Right lobe of liver (tissue), 6 donors: Measurements from ENCODE around the gene SRM. TPM values are rescaled to one million over a fixed set of nuclear protein-coding genes. Genes with fewer than 3 reads are reported as not detected.
"Not testable (repeated sequence)": the region's sequence is repeated elsewhere in the genome, so short reads cannot be mapped to it uniquely, and the experiment has no call there.

Source experiments
- ATAC-seq, 4 donors: fragments of 200-7000 bp; cut with Tn5 transposase; one replicate each; pipeline ENCODE4 v1.9.1; 2020; ENCODE audit warnings: mild to moderate bottlenecking in 4 of 4, moderate library complexity in 4 of 4
- DNase-seq, 3 donors: peaks; one replicate each; pipeline ENCODE4 v3.0.0-alpha.2; 2020
- H3K27ac ChIP-seq, 3 donors: fragments of 200-600 bp; one replicate each; pipeline ENCODE4 v1.8.0; 2022
- H3K27me3 ChIP-seq, 2 donors: fragments of 200-600 bp; one replicate each; pipeline ENCODE4 v1.8.0; 2022
- H3K36me3 ChIP-seq, 4 donors: fragments of 200-600 bp; sonication (generic) in 1 of 4; one replicate each; pipeline versions ENCODE4 v1.5.1 to v1.8.0; 2017 to 2022; ENCODE audit warnings: control low read depth in 1 of 4
- H3K4me1 ChIP-seq, 4 donors: fragments of 200-600 bp; sonication (generic) in 1 of 4; one replicate each; pipeline versions ENCODE4 v1.5.1 to v1.8.0; 2017 to 2022; ENCODE audit warnings: control low read depth in 1 of 4
- H3K4me3 ChIP-seq, 3 donors: fragments of 200-600 bp; one replicate each; pipeline ENCODE4 v1.8.0; 2022
- H3K9me3 ChIP-seq, 4 donors: fragments of 200-600 bp; sonication (generic) in 1 of 4; one replicate each; pipeline versions ENCODE4 v1.5.1 to v1.8.0; 2017 to 2022; ENCODE audit warnings: control low read depth in 1 of 4
- CTCF ChIP-seq, 4 donors: fragments of 200-600 bp in 3 of 4; fragments of 450-650 bp in 1 of 4; IDR thresholded peaks; one replicate each; pipeline versions ENCODE4 v1.5.1 to v1.8.0; 2016 to 2022; ENCODE audit warnings: antibody characterized with exemption in 4 of 4, mild to moderate bottlenecking in 2 of 4
- POLR2A ChIP-seq: fragments of 450-650 bp; IDR thresholded peaks from one replicate; pipeline ENCODE4 v1.6.1; 2017; ENCODE audit warnings: antibody characterized with exemption, mild to moderate bottlenecking
- WGBS: methylation state at CpG from one replicate; pipeline ENCODE4 v1.1.6; 2018; ENCODE audit warnings: low coverage, low lambda C conversion rate; ENCODE audit not compliant: insufficient coverage; ENCODE audit errors: missing lambda C conversion rate; 5-methylcytosine and 5-hydroxymethylcytosine counted together
- intact Hi-C, 2 donors: fragments of 100-400 bp; cut with DNase I; formaldehyde crosslinking; loops; one replicate each; pipeline versions ENCODE4 v1.11.2 to v1.14.1; 2022
- total RNA-seq, 6 experiments: library from RNA; depleted of rRNA in 2 of 6; stranded (reverse); fragments of >200 nt in 2 of 6; fragmentation: NEBNext Ultra II Directional in 3 of 6; extraction: Animal tissue kit (Norgen Biotek cat#: 25700) in 3 of 6; gene quantifications; one replicate each; pipeline versions ENCODE4 v1.1.0 to v1.2.4, GENCODE V29; 2016 to 2023
- donor health status: DM: no; HTN: yes; CAD: no.
- donor health status: DM: no; HTN: no; CAD: no.
- donor health status: DM: no; HTN: no; CAD: no.
- donor health status: DM: no; HTN: yes; CAD: no.
- donor health status: DM: no; HTN: yes; CAD: no.

The SRM gene
- total RNA-seq, 6 experiments from 2014 or later, result 24.3 to 72.8 (median 31.6) TPM

- ATAC-seq (no peak), DNase-seq (peak in 1 of 3 donors; percentile 23)
- H3K36me3 ChIP-seq, result peaks cover 0 to 53% (median 16%) of the 10 kb centered on the region in 4 donors
- intact Hi-C loops, result no loop called here
- H3K9me3 ChIP-seq, result no peaks in the 10 kb centered on the region
- WGBS, result 89% methylated on average over 12 of the region's 12 CpGs
- no peaks in the 10 kb centered on the region for H3K27me3 ChIP-seq
- no peaks in the 10 kb centered on the region for H3K4me1 ChIP-seq
- H3K27ac ChIP-seq, result no peak overlapping the region
- H3K4me3 ChIP-seq, result no peak overlapping the region
- TF ChIP-seq POLR2A, result no peak
- TF ChIP-seq CTCF (IDR thresholded peaks at IDR 0.05), result no peak
Measured at GRCh38 chr1:11080931-11081330, 21.1 kb upstream of the SRM start.

GRCh38 chr1:11078631-11079030 is 18.8 kb upstream of the SRM start:
- Histone ChIP-seq H3K27ac (no peak overlapping the region), H3K9me3 (no peaks in the 10 kb centered on the region), H3K36me3 (peaks cover 2 to 73% (median 28%) of the 10 kb centered on the region in 4 donors), H3K27me3 (no peaks in the 10 kb centered on the region), H3K4me3 (no peak overlapping the region), H3K4me1 (no peaks in the 10 kb centered on the region)
- TF ChIP-seq POLR2A (no peak), CTCF (IDR thresholded peaks at IDR 0.05) (no peak)
- intact Hi-C loops, result no loop called here
- DNase-seq, result peak in 1 of 3 donors; percentile 17
- 86% methylated on average over 2 of the region's 2 CpGs for WGBS
- ATAC-seq, result no peak

GRCh38 chr1:11073398-11073797 is 13.6 kb upstream of the SRM start:
- H3K27me3 ChIP-seq, ATAC-seq, H3K9me3 ChIP-seq, H3K4me3 ChIP-seq, intact Hi-C loops, H3K4me1 ChIP-seq, H3K27ac ChIP-seq: not testable (repeated sequence)
- DNase-seq, result peak in 1 of 3 donors; percentile 8
- WGBS, result 79% methylated on average over 6 of the region's 7 CpGs
- peaks cover 5 to 78% (median 39%) of the 10 kb centered on the region in 4 donors for H3K36me3 ChIP-seq

- peaks cover 5 to 82% (median 46%) of the 10 kb centered on the region in 4 donors for H3K36me3 ChIP-seq
- H3K27me3 ChIP-seq, result no peaks in the 10 kb centered on the region
- WGBS, result 75% methylated on average over 9 of the region's 13 CpGs
- ATAC-seq (no peak), DNase-seq (peak in 1 of 3 donors; percentile 23)
- no peaks in the 10 kb centered on the region for H3K9me3 ChIP-seq
- no peak overlapping the region for H3K4me3 ChIP-seq
- no peak overlapping the region for H3K27ac ChIP-seq
- TF ChIP-seq POLR2A (no peak), CTCF (IDR thresholded peaks at IDR 0.05) (no peak)
- no peaks in the 10 kb centered on the region for H3K4me1 ChIP-seq
- intact Hi-C loops, result no loop called here
Measured at GRCh38 chr1:11072216-11072917, 12.5 kb upstream of the SRM start.

GRCh38 chr1:11071463-11072215 is 11.8 kb upstream of the SRM start:
- 83% methylated on average over 9 of the region's 15 CpGs for WGBS
- H3K36me3 ChIP-seq, result peaks cover 5 to 78% (median 44%) of the 10 kb centered on the region in 4 donors
- intact Hi-C loops, result no loop called here
- DNase-seq (peak in 1 of 3 donors; percentile 28), ATAC-seq (peak in 1 of 4 donors; percentile 15)
- no peaks in the 10 kb centered on the region for H3K4me1 ChIP-seq
- H3K27ac ChIP-seq, result no peak overlapping the region
- no peaks in the 10 kb centered on the region for H3K27me3 ChIP-seq
- no peaks in the 10 kb centered on the region for H3K9me3 ChIP-seq
- no peak overlapping the region for H3K4me3 ChIP-seq
- TF ChIP-seq POLR2A, result no peak
- TF ChIP-seq CTCF (IDR thresholded peaks at IDR 0.05), result no peak
